ENCODE data around the gene PRMT1. TPM values are rescaled to one million over a fixed set of nuclear protein-coding genes. Genes with fewer than 3 reads are reported as not detected.

PRMT1 gene
- total RNA-seq, 2 experiments from 2014 or later = 160 to 169 TPM

DNA sequence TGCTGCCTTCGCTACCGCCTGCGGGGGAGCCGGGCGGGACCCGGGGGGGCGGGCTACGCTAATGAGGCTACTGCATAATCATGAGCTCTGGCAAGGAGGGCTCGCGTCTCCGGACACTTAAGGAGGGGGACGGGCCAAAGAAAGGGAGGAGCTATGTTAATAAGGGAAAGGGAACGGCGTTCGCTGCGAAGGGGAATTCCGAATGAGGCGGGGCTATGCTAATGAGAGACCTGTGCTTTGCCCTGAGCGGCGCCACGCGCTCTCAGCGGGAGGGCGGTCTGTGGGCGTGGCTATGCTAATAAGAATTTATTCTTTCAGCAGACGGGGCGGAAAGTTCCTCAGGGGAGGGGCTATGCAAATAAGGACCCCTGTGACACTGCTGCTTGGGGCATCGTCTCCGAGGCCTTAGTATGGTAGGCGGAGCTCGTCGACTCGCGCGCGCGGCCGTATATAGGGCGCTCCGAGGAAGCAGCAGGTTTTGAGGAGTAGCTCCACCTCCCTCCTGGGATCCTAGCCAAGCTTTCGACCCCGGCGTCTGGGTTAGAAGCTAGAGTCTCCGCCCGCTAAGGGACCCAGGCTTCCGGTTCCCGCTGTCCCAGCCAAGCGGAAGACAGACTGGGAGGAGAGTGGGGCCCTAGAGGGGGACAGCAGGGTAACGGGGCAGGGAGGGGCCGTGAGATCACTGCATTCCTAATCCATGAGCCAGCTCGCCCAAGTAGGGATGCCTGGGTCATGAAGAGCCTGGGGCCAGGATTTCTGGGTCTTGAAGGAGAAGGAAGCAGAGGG is 36.8 kb upstream of the PRMT1 start, which contains the start of gene RRAS:
Gene RRAS (minus strand): TSS at position 31 of the 786 bp plus-strand sequence. CDS start 45 bp downstream, outside the sequence.
- H3K4me1 Mint-ChIP-seq (ENCODE audit: low read depth) = peaks cover 55% of the 10 kb centered on the region

DNA sequence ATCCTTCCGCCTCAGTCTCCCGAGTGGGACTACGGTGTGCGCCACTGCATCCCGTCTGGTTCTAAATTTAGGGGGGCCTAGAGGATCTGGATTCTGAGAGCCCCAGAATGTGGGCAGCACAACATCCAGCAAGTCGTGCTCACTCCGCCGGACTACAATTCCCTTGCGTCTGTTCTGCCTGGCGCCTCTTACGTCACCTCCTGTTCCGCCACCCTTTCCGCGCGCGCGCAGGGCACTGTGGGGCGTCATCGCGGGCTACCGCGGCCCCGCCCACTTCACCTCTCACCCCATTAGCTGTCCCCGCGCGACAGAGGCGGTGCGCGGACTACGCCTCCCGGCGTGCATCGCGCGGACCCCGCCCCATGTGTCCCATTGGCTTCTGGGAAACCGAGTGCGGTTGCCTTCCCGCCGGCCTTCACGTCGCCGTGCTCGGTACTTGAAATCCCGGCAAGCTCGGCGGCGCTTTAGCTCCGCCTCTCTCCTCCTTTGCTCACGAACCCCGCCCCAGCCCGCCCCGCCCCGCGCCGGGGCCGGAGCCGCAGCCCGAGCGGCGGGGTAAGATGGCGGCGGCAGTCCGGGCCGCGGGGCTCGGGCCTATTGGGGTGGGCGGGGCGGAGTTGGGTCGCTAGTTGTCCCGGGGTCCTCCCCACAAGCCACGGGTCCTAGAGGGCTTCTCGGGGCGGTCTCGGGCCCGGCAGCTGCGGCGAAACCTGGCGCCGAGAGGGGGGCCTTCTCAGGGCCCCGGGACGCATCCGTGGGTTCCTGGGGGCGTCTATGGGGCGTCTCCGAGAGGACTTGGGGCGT is 35.2 kb upstream of the PRMT1 start, which contains the start of gene SCAF1:
Gene SCAF1 (plus strand): TSS at position 522 of the 804 bp plus-strand sequence. CDS start 2,818 bp downstream, outside the sequence.
- peak within 1 kb of the TSS; percentile 98 for H3K27ac Mint-ChIP-seq
- peak; percentile 99 for DNase-seq
- CTCF ChIA-PET = interaction anchor here (0.9 to 2.8 kb wide), 7 partner anchors 22 to 137 kb away, joined by 3 to 13 read pairs (median 4); partner anchors contain the start of genes PRMT1 and RCN3
- H3K4me1 Mint-ChIP-seq (ENCODE audit: low read depth) = peaks cover 58% of the 10 kb centered on the region
- peak; percentile 59 for ATAC-seq
- H3K27me3 Mint-ChIP-seq (ENCODE audit: low read depth) = peaks cover 4% of the 10 kb centered on the region
- peaks cover 16% of the 10 kb centered on the region for H3K36me3 Mint-ChIP-seq (ENCODE audit: low read depth)
- POLR2A ChIA-PET = interaction anchor here (0.8 to 5.4 kb wide), 8 partner anchors 8 to 287 kb away, joined by 3 to 38 read pairs (median 4); partner anchors contain the start of genes ATF5, BCL2L12, IRF3 and NOSIP
- no peaks in the 10 kb centered on the region for H3K9me3 Mint-ChIP-seq (ENCODE audit: insufficient read depth)
- peak within 1 kb of the TSS; percentile 90 for H3K4me3 Mint-ChIP-seq

More for the DNA sequence above, 36.8 kb upstream of the PRMT1 start, which contains the start of gene RRAS:
- ChIA-PET POLR2A (interaction anchor here (0.6 to 5.4 kb wide), 13 partner anchors 10 to 1533 kb away, joined by 3 to 38 read pairs (median 4); partner anchors contain the start of genes BCL2L12, IRF3, NOSIP and PRMT1), CTCF (interaction anchor here (0.8 to 2.8 kb wide), 12 partner anchors 31 to 647 kb away, joined by 3 to 13 read pairs (median 5); partner anchors contain the start of genes GYS1, PRMT1 and RUVBL2)
- H3K4me3 Mint-ChIP-seq = peak within 1 kb of the TSS; percentile 90
- peak; percentile 100 for DNase-seq
- peak; percentile 77 for ATAC-seq
- no peaks in the 10 kb centered on the region for H3K9me3 Mint-ChIP-seq (ENCODE audit: insufficient read depth)
- H3K27me3 Mint-ChIP-seq (ENCODE audit: low read depth) = peaks cover 4% of the 10 kb centered on the region
- H3K36me3 Mint-ChIP-seq (ENCODE audit: low read depth) = peaks cover 7% of the 10 kb centered on the region
- peak within 1 kb of the TSS; percentile 98 for H3K27ac Mint-ChIP-seq

DNA sequence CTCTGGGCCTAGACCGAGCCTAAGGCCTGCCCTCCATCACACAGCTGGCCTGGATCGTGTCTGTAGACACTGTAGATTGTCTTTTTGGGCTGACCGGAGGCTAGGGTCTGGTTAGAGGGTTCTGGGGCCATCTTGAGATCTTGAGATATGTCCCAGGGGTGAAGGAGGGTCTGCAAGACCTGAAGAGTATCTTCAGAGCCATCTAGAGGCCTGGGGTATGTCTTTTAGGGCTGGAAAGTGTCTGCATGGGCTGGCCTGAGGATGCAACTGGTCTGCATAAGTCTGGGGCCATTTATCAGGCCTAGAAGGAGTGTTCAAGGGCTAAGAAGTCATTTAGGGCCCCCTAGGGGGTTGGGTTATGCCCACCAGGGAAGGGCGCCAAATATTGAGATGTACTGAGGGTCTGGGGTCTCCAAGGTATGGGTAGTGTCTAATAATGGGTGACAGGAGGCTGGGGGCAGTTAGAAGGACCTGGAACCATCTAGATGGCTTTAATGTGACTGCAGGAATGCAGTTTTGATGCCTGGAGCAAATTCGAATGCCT is 34.5 kb upstream of the PRMT1 start:
- CTCF ChIA-PET = interaction anchor here (1.0 to 2.8 kb wide), 8 partner anchors 21 to 138 kb away, joined by 3 to 13 read pairs (median 6); partner anchors contain the start of gene PRMT1
- Mint-ChIP-seq H3K4me1 (ENCODE audit: low read depth) (peaks cover 57% of the 10 kb centered on the region), H3K4me3 (peak overlapping the region; percentile 90), H3K9me3 (ENCODE audit: insufficient read depth) (no peaks in the 10 kb centered on the region), H3K36me3 (ENCODE audit: low read depth) (peaks cover 21% of the 10 kb centered on the region), H3K27ac (peak overlapping the region; percentile 98), H3K27me3 (ENCODE audit: low read depth) (peaks cover 4% of the 10 kb centered on the region)
- no peak for ATAC-seq
- DNase-seq = no peak
- POLR2A ChIA-PET = interaction anchor here (0.8 to 5.4 kb wide), 5 partner anchors 14 to 62 kb away, joined by 3 to 38 read pairs (median 6); partner anchors contain the start of genes BCL2L12, IRF3, NOSIP and PRMT1

DNA sequence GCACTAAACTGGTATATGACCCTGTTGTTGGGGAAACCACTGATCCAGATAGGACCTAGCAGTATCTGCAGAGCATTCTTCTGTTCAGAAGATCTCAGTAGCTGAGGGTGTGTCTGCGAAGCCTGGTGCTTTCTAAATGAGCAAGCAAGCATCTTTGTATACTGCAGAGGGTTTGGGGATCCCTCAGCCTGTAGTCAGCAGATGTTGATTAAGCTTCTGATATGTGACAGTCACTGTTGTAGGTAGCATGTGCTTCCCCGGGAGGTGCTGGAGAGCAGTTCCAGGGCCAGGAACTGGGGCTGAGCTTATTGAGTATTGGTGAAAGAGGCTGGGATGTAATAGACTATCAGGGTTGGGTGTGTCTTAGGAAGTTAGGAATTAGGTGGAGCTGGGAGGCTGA is 33.6 kb upstream of the PRMT1 start:
- Mint-ChIP-seq H3K36me3 (ENCODE audit: low read depth) (peaks cover 21% of the 10 kb centered on the region), H3K4me1 (ENCODE audit: low read depth) (peaks cover 49% of the 10 kb centered on the region), H3K27ac (no peak overlapping the region), H3K9me3 (ENCODE audit: insufficient read depth) (no peaks in the 10 kb centered on the region), H3K27me3 (ENCODE audit: low read depth) (peaks cover 1% of the 10 kb centered on the region), H3K4me3 (peak overlapping the region; percentile 90)
- ChIA-PET POLR2A (interaction anchor here (0.8 to 5.4 kb wide), 4 partner anchors 14 to 63 kb away, joined by 3 to 38 read pairs (median 7); partner anchors contain the start of genes BCL2L12, IRF3, NOSIP and PRMT1), CTCF (interaction anchor here (1.1 to 2.7 kb wide), 6 partner anchors 21 to 74 kb away, joined by 3 to 11 read pairs (median 6); partner anchors contain the start of gene PRMT1)
- no peak for DNase-seq
- ATAC-seq = no peak

DNA sequence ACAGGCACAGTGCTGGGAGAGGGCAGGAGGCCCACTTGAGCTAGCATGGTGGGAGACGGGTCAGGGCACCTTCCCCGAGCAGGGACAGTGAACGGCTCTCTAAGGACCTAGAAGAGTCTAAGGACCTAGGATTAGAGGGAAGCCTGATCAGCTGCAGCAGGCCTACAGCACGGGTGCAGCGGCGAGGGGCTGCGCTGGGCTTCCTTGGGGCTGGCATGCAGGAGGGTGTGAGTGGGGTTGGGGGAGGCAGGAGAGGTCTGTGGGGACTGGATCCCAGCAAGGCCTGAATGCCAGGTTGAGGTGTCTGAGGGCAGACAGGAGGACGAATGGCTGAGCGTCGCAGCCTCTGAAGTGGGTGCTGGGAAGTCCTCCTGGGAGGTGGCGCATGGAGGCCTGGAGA is 31.5 kb upstream of the PRMT1 start:
- peak overlapping the region; percentile 34 for H3K27ac Mint-ChIP-seq
- POLR2A ChIA-PET = interaction anchor here (0.8 to 1.0 kb wide), 2 partner anchors 15 to 151 kb away, joined by 3 to 4 read pairs; no protein-coding TSS in a partner anchor
- CTCF ChIA-PET = interaction anchor here (1.3 kb wide), 1 partner anchor 35 kb away, joined by 3 read pairs; no protein-coding TSS in a partner anchor
- no peak for DNase-seq
- H3K27me3 Mint-ChIP-seq (ENCODE audit: low read depth) = no peaks in the 10 kb centered on the region
- H3K4me3 Mint-ChIP-seq = no peak overlapping the region
- ATAC-seq = no peak
- H3K4me1 Mint-ChIP-seq (ENCODE audit: low read depth) = peaks cover 35% of the 10 kb centered on the region
- no peaks in the 10 kb centered on the region for H3K9me3 Mint-ChIP-seq (ENCODE audit: insufficient read depth)
- H3K36me3 Mint-ChIP-seq (ENCODE audit: low read depth) = peaks cover 28% of the 10 kb centered on the region

DNA sequence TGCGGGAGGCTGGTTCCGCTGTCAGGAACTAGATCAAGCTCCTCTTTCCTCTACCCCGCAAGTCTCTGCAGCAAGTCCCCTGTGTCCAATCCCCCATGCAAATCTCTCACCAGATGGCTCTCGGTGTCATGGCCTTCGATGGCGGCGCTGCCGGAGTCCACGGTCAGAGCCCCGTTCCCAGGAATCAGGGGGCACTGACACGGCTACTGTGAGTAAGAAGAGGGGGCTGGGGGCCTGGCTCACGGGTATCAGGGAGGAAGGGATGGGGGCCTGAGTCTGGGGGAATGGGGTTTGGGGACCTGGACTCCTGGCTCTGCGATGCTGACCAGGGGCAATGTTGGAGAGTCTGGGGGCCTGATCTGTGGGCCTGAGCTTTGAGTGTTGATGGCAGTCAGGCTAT is 31.1 kb upstream of the PRMT1 start:
- Mint-ChIP-seq H3K4me1 (ENCODE audit: low read depth) (peaks cover 31% of the 10 kb centered on the region), H3K36me3 (ENCODE audit: low read depth) (peaks cover 28% of the 10 kb centered on the region), H3K27ac (no peak overlapping the region), H3K9me3 (ENCODE audit: insufficient read depth) (no peaks in the 10 kb centered on the region), H3K27me3 (ENCODE audit: low read depth) (no peaks in the 10 kb centered on the region), H3K4me3 (no peak overlapping the region)
- ATAC-seq = no peak
- ChIA-PET POLR2A (interaction anchor here (0.8 kb wide), 1 partner anchor 150 kb away, joined by 3 read pairs; no protein-coding TSS in a partner anchor), CTCF (interaction anchor here (1.3 kb wide), 1 partner anchor 35 kb away, joined by 3 read pairs; no protein-coding TSS in a partner anchor)
- DNase-seq = no peak

DNA sequence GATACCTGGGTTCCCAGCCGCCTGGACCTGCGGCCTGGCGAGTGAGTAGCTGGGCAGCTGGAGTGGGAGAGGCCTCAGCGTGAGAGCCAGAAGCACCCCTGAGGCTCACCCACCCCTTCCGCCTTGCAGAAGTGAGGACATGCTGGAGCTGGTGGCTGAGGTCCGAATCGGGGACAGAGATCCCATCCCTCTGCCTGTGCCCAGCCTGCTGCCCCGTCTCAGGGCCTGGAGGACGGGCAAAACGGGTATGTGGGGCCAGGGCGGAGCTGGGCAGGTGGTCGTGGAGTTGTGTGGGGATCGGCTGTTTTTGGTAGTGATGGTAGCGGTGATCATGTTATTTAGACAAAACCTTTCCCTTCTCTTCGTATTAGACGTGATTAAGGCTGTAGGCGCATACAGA is 30.5 kb upstream of the PRMT1 start:
- CTCF ChIA-PET = no interaction called here

DNA sequence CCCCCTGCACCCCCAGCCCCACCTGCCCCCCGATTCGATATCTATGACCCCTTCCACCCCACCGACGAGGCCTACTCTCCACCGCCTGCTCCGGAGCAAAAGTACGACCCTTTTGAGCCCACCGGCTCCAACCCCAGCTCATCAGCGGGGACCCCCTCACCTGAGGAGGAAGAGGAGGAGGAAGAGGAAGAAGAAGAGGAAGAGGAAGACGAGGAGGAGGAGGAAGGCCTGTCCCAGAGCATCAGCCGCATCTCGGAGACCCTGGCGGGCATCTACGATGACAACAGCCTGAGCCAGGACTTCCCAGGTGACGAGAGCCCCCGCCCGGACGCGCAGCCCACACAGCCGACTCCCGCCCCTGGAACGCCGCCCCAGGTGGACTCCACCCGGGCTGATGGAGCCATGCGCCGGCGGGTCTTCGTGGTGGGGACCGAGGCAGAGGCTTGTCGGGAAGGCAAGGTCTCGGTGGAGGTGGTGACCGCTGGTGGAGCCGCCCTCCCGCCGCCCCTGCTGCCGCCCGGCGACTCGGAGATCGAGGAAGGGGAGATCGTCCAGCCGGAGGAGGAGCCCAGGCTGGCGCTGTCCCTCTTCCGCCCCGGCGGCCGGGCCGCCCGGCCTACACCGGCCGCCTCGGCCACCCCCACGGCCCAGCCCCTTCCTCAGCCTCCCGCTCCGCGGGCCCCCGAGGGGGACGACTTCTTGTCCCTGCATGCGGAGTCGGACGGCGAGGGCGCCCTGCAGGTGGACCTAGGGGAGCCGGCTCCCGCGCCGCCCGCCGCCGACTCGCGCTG is 25.8 kb upstream of the PRMT1 start:
- Mint-ChIP-seq H3K36me3 (ENCODE audit: low read depth) (peaks cover 44% of the 10 kb centered on the region), H3K27ac (no peak overlapping the region), H3K9me3 (ENCODE audit: insufficient read depth) (no peaks in the 10 kb centered on the region), H3K4me3 (no peak overlapping the region), H3K4me1 (ENCODE audit: low read depth) (peaks cover 1% of the 10 kb centered on the region), H3K27me3 (ENCODE audit: low read depth) (no peaks in the 10 kb centered on the region)
- DNase-seq = no peak
- ChIA-PET CTCF (no interaction called here), POLR2A (no interaction called here)
- ATAC-seq = no peak

More for the DNA sequence above, 30.5 kb upstream of the PRMT1 start:
- no peak overlapping the region for H3K4me3 Mint-ChIP-seq
- no peak for ATAC-seq
- no peaks in the 10 kb centered on the region for H3K9me3 Mint-ChIP-seq (ENCODE audit: insufficient read depth)
- H3K36me3 Mint-ChIP-seq (ENCODE audit: low read depth) = peaks cover 29% of the 10 kb centered on the region
- peaks cover 28% of the 10 kb centered on the region for H3K4me1 Mint-ChIP-seq (ENCODE audit: low read depth)
- H3K27me3 Mint-ChIP-seq (ENCODE audit: low read depth) = no peaks in the 10 kb centered on the region
- DNase-seq = no peak
- H3K27ac Mint-ChIP-seq = no peak overlapping the region
- POLR2A ChIA-PET = no interaction called here

DNA sequence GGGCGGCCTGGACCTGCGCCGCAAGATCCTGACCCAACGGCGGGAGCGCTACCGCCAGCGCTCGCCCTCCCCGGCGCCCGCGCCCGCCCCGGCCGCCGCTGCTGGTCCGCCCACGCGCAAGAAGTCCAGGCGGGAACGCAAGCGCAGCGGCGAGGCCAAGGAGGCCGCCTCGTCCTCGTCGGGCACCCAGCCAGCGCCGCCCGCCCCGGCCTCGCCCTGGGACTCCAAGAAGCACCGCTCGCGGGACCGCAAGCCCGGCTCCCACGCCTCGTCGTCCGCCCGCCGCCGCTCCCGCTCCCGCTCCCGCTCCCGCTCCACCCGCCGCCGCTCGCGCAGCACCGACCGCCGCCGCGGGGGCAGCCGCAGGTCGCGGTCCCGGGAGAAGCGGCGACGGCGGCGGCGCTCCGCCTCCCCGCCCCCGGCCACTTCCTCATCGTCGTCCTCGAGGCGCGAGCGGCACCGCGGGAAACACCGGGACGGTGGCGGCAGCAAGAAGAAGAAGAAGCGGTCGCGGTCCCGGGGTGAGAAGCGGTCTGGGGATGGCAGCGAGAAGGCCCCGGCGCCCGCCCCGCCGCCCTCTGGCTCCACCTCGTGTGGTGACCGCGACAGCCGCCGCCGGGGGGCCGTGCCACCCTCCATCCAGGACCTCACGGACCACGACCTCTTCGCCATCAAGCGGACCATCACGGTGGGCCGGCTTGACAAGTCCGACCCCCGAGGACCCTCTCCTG is 25.1 kb upstream of the PRMT1 start:
- no peaks in the 10 kb centered on the region for H3K9me3 Mint-ChIP-seq (ENCODE audit: insufficient read depth)
- no peaks in the 10 kb centered on the region for H3K27me3 Mint-ChIP-seq (ENCODE audit: low read depth)
- POLR2A ChIA-PET = no interaction called here
- CTCF ChIA-PET = no interaction called here
- peaks cover 1% of the 10 kb centered on the region for H3K4me1 Mint-ChIP-seq (ENCODE audit: low read depth)
- peaks cover 43% of the 10 kb centered on the region for H3K36me3 Mint-ChIP-seq (ENCODE audit: low read depth)
- no peak for DNase-seq
- no peak overlapping the region for H3K27ac Mint-ChIP-seq
- no peak overlapping the region for H3K4me3 Mint-ChIP-seq
- ATAC-seq = no peak

All from activated CD8-positive, alpha-beta T cell treated with anti-CD3 and anti-CD28 coated beads, Interleukin-2, amount 10 ng/mL, durations not matched to agents 7 days and 5 days (primary cell).